Measurements from ENCODE around the gene DAND5. TPM values are rescaled to one million over a fixed set of nuclear protein-coding genes. Genes with fewer than 3 reads are reported as not detected.

DAND5 gene
- total RNA-seq, 3 donors from 2014 or later, result not detected

GRCh38 chr19:13001502-13002165 is 32.3 kb downstream of the DAND5 start:
- no peak for ATAC-seq
- no peaks in the 10 kb centered on the region for H3K36me3 Mint-ChIP-seq (ENCODE audit: insufficient read depth)
- peaks cover 3% of the 10 kb centered on the region for H3K27me3 Mint-ChIP-seq (ENCODE audit: low read depth)
- no peaks in the 10 kb centered on the region for H3K9me3 Mint-ChIP-seq
- H3K4me3 Mint-ChIP-seq, result no peak overlapping the region
- peaks cover 1% of the 10 kb centered on the region for H3K4me1 Mint-ChIP-seq (ENCODE audit: low read depth)
- DNase-seq, result no peak

GRCh38 chr19:13002166-13002898 is 33.0 kb downstream of the DAND5 start:
- ATAC-seq, result no peak
- Mint-ChIP-seq H3K4me3 (no peak overlapping the region), H3K27me3 (ENCODE audit: low read depth) (peaks cover 3% of the 10 kb centered on the region), H3K9me3 (no peaks in the 10 kb centered on the region), H3K36me3 (ENCODE audit: insufficient read depth) (no peaks in the 10 kb centered on the region), H3K4me1 (ENCODE audit: low read depth) (no peaks in the 10 kb centered on the region)
- no peak for DNase-seq

GRCh38 chr19:13003081-13003480 is 33.7 kb downstream of the DAND5 start:
- Mint-ChIP-seq H3K9me3 (no peaks in the 10 kb centered on the region), H3K27me3 (ENCODE audit: low read depth) (peaks cover 7% of the 10 kb centered on the region), H3K36me3 (ENCODE audit: insufficient read depth) (no peaks in the 10 kb centered on the region), H3K4me1 (ENCODE audit: low read depth) (no peaks in the 10 kb centered on the region), H3K4me3 (no peak overlapping the region)
- DNase-seq (no peak), ATAC-seq (no peak)

DNA sequence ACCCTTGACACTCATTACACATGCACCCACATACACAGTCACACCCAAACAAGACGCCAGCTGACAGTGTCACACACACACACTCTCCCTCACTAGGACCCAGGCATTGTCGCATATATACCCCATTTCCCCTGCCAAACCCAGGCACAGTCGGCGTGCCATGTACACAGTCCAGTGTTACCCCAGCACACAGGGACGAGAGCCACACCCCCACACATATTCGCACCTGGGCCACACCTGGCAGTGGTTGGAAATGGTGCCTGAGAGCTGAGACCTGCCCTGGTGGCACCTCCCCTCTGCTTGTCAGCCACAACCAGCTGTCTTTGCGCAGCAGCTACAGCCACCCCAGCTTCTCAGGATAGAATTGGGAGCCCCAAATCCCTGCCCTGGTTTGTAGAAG is 34.9 kb downstream of the DAND5 start:
- H3K36me3 Mint-ChIP-seq (ENCODE audit: insufficient read depth), result peaks cover 3% of the 10 kb centered on the region
- ATAC-seq, result no peak
- H3K9me3 Mint-ChIP-seq, result no peaks in the 10 kb centered on the region
- H3K27me3 Mint-ChIP-seq (ENCODE audit: low read depth), result peaks cover 16% of the 10 kb centered on the region
- H3K4me3 Mint-ChIP-seq, result no peak overlapping the region
- no peak for DNase-seq
- no peaks in the 10 kb centered on the region for H3K4me1 Mint-ChIP-seq (ENCODE audit: low read depth)

DNA sequence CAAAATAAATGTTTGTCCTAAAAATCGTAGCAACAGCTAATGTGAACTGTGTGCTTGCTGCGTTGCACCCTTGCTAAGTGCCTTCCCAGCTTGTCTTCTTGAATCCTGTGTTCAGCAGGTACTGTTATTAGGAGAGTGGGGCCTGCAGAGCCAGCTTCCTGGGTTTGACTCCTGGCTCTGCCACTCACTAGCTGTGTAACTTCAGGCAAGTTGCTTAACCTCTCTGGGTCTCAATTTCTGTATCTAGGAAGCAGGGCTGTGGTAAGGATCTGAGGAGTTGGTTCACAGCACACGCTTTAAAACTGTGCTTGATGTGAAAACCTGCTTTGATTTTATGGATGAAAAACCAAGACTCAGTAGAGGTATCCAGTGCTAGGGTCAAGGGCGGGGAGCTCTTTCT is 35.9 kb downstream of the DAND5 start:
- peaks cover 21% of the 10 kb centered on the region for H3K27me3 Mint-ChIP-seq (ENCODE audit: low read depth)
- ATAC-seq (no peak), DNase-seq (no peak)
- no peaks in the 10 kb centered on the region for H3K9me3 Mint-ChIP-seq
- H3K36me3 Mint-ChIP-seq (ENCODE audit: insufficient read depth), result peaks cover 3% of the 10 kb centered on the region
- H3K4me1 Mint-ChIP-seq (ENCODE audit: low read depth), result no peaks in the 10 kb centered on the region
- no peak overlapping the region for H3K4me3 Mint-ChIP-seq

DNA sequence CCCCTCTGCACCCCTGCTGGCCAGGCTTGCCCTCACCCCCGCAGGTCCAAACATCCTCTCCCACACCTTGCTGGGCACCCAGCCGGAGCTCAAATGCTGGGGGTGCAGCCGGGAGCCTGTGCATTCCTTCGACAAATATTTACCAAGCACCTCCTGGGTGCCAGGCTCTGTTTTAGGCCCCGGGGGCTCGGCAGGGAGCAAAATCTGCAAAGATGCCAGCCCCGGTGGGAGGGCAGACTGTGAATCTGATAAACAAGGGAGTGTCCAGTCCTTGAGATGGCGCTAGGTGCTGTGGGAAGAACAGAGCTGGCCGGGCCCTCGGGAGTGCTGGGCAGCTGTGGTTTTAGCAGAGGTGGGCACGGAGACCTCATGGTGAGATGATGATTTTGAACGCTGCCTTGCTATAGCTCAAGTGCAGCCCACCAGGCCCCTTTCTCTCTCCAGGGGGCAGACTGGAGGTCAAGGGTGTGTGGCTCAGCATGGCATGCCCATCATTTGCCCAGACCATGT is 36.5 kb downstream of the DAND5 start:
- H3K4me3 Mint-ChIP-seq, result no peak overlapping the region
- peaks cover 28% of the 10 kb centered on the region for H3K27me3 Mint-ChIP-seq (ENCODE audit: low read depth)
- no peak for ATAC-seq
- H3K9me3 Mint-ChIP-seq, result no peaks in the 10 kb centered on the region
- DNase-seq, result no peak
- no peaks in the 10 kb centered on the region for H3K4me1 Mint-ChIP-seq (ENCODE audit: low read depth)
- H3K36me3 Mint-ChIP-seq (ENCODE audit: insufficient read depth), result peaks cover 3% of the 10 kb centered on the region

GRCh38 chr19:13006431-13007281 is 37.3 kb downstream of the DAND5 start:
- H3K36me3 Mint-ChIP-seq (ENCODE audit: insufficient read depth), result peaks cover 3% of the 10 kb centered on the region
- H3K4me3 Mint-ChIP-seq, result no peak overlapping the region
- no peaks in the 10 kb centered on the region for H3K4me1 Mint-ChIP-seq (ENCODE audit: low read depth)
- no peaks in the 10 kb centered on the region for H3K9me3 Mint-ChIP-seq
- no peak for ATAC-seq
- no peak for DNase-seq
- H3K27me3 Mint-ChIP-seq (ENCODE audit: low read depth), result peaks cover 35% of the 10 kb centered on the region

DNA sequence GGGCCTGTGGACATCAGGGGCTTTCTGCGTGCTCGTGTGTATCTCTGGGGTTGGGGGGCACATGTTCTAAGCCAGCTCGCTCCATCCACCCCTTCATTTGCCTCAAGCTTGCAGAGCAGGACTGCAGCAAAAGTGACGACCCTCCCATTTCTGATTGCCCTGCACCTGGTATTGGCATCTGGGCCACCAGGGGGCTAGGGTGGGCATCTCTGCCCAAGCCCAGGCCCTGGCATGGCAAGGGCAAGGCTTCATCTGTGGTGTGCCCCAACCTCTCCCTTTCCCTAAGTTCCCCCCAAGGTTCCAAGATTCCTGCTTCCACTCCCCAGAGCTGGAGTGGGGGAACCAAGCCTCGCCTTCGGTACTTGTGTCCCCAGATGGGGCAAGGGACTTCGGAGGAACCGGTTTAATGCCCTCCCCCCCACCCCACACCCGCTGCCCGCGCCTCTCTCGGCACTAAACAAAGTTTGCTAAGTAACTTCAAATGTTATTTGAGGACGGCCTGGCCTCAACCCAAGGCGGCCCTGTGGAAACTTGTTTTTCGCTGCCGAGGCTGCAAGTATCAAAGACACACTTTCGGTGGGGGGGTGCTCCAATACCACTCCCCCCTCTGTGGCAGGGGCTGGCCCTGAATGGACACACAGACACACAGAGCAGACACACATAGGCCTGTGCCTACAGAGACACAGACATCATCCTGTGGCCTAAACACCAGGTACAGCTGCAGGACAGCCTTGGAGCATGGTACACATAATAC is 38.1 kb downstream of the DAND5 start:
- H3K27me3 Mint-ChIP-seq (ENCODE audit: low read depth), result peaks cover 41% of the 10 kb centered on the region
- H3K9me3 Mint-ChIP-seq, result no peaks in the 10 kb centered on the region
- peaks cover 3% of the 10 kb centered on the region for H3K36me3 Mint-ChIP-seq (ENCODE audit: insufficient read depth)
- DNase-seq (no peak), ATAC-seq (no peak)
- no peak overlapping the region for H3K4me3 Mint-ChIP-seq
- peaks cover under 1% of the 10 kb centered on the region for H3K4me1 Mint-ChIP-seq (ENCODE audit: low read depth)

DNA sequence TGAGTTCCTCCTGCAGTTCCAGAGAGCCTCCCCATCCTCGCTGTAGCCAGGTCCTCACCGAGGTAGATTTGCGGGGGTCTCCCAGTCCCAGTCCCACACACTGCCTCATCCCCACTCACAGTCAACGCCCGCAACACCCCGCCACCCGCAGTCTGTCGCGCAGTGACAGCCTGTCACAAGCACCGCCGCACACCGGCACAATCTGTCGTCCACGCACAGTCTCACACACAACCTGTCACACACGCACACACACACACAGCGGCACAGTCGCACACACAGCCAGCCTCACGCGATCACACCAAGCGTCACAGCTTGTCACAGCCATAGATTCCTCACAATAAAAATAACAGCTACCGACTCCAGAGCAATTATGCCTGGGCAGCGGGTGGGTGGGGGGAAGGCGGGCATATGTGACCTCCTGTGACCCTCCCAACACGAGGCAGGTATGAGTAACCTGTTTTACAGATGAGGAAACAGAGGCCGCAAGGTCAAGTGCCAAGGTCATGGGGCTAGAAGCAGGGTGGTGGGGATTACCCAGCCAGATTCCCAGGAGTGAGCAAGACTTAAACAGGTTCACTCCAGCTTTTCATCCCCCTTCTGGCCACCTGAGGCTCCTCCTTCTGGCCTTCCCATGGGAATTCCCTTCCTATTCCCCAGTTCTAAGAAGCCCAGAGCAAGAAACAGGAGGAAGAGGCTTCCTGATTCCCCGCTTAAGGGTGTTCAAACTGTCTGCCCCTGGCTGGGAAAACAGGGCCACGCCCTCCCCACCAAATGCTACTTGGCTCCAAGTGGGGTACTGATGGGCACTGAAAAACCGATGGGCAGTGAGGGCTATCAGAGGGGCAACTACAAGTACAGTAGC is 39.8 kb downstream of the DAND5 start:
- Mint-ChIP-seq H3K9me3 (no peaks in the 10 kb centered on the region), H3K4me3 (no peak overlapping the region), H3K27me3 (ENCODE audit: low read depth) (peaks cover 52% of the 10 kb centered on the region), H3K36me3 (ENCODE audit: insufficient read depth) (peaks cover 3% of the 10 kb centered on the region), H3K4me1 (ENCODE audit: low read depth) (peaks cover 15% of the 10 kb centered on the region)
- DNase-seq, result no peak
- ATAC-seq, result no peak

- DNase-seq (no peak), ATAC-seq (no peak)
- Mint-ChIP-seq H3K4me3 (no peak overlapping the region), H3K4me1 (ENCODE audit: low read depth) (peaks cover 22% of the 10 kb centered on the region), H3K27me3 (ENCODE audit: low read depth) (peaks cover 62% of the 10 kb centered on the region), H3K36me3 (ENCODE audit: insufficient read depth) (peaks cover 3% of the 10 kb centered on the region), H3K9me3 (no peaks in the 10 kb centered on the region)
These were observed 40.9 kb downstream of the DAND5 start for GRCh38 chr19:13010038-13010991.

GRCh38 chr19:13010992-13011652 is 41.7 kb downstream of the DAND5 start:
- DNase-seq, result no peak
- H3K27me3 Mint-ChIP-seq (ENCODE audit: low read depth), result peaks cover 66% of the 10 kb centered on the region
- H3K4me3 Mint-ChIP-seq, result no peak overlapping the region
- H3K36me3 Mint-ChIP-seq (ENCODE audit: insufficient read depth), result peaks cover 3% of the 10 kb centered on the region
- no peak for ATAC-seq
- peaks cover 22% of the 10 kb centered on the region for H3K4me1 Mint-ChIP-seq (ENCODE audit: low read depth)
- H3K9me3 Mint-ChIP-seq, result no peaks in the 10 kb centered on the region

Data from activated T-cell treated with anti-CD3 and anti-CD28 coated beads, Interleukin-2, amount 50 U/mL, for 4 hours (primary cell).